PC-9 (cell line): ENCODE data around the gene MAST1.

Experiments
- EZH2 ChIP-seq: fragments of 200-600 bp; sonication (generic); IDR thresholded peaks from 2 replicates; pipeline ENCODE4 v1.8.0; 2017; ENCODE audit warnings: antibody characterized with exemption, low read depth
- TF ChIP-seq, protein P1 (sequence below): fragments of 200-600 bp; sonication (generic); conservative IDR thresholded peaks from 2 replicates; pipeline ENCODE4 v1.6.1; 2017; ENCODE audit warnings: mixed run types, antibody characterized with exemption, mild to moderate bottlenecking, moderate library complexity

DNA sequence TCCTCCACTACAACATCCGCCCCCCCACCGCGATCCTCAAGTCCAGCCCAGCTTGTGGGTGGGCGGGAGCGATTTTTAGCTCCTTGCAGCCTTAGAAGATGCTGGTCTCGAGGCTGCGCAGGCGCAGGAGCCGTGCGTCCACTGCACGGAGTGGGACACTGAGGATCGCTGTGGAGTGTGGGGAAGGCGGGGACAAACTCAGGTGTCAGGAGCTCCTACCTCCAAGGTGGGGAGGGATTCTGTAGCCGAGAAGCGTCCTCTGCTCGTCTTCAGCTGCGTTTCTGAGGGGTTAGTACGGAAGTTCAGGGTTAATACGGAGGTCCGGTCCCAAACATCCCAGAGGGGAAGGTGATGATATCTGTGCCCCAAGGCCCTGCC lies 3.8 kb upstream of the MAST1 start, which contains the start of gene RTBDN:
- no peak for TF ChIP-seq EZH2
- TF ChIP-seq, protein P1, sequence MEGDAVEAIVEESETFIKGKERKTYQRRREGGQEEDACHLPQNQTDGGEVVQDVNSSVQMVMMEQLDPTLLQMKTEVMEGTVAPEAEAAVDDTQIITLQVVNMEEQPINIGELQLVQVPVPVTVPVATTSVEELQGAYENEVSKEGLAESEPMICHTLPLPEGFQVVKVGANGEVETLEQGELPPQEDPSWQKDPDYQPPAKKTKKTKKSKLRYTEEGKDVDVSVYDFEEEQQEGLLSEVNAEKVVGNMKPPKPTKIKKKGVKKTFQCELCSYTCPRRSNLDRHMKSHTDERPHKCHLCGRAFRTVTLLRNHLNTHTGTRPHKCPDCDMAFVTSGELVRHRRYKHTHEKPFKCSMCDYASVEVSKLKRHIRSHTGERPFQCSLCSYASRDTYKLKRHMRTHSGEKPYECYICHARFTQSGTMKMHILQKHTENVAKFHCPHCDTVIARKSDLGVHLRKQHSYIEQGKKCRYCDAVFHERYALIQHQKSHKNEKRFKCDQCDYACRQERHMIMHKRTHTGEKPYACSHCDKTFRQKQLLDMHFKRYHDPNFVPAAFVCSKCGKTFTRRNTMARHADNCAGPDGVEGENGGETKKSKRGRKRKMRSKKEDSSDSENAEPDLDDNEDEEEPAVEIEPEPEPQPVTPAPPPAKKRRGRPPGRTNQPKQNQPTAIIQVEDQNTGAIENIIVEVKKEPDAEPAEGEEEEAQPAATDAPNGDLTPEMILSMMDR, result no peak
